ENCODE results near the gene PARVB.

DNA sequence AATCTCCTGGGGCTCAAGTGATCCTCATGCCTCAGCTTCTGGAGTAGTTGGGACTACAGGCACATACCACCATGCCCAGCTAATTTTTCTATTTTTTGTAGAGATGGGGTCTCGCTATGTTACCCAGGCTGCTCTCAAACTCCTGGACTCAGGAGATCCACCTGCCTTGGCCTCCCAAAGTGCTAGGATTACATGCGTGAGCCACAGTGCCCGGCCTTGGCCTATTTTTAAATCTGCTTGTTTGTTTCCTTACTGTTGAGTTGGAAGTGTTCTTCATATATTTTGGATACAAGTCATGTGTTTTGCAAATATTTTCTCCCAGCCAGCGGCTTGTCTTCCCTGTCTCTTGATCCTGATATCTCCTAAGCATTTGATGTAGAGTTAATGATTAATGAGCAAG lies 5.0 kb downstream of the PARVB start:
- TF ChIP-seq, protein P1, sequence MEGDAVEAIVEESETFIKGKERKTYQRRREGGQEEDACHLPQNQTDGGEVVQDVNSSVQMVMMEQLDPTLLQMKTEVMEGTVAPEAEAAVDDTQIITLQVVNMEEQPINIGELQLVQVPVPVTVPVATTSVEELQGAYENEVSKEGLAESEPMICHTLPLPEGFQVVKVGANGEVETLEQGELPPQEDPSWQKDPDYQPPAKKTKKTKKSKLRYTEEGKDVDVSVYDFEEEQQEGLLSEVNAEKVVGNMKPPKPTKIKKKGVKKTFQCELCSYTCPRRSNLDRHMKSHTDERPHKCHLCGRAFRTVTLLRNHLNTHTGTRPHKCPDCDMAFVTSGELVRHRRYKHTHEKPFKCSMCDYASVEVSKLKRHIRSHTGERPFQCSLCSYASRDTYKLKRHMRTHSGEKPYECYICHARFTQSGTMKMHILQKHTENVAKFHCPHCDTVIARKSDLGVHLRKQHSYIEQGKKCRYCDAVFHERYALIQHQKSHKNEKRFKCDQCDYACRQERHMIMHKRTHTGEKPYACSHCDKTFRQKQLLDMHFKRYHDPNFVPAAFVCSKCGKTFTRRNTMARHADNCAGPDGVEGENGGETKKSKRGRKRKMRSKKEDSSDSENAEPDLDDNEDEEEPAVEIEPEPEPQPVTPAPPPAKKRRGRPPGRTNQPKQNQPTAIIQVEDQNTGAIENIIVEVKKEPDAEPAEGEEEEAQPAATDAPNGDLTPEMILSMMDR (IDR thresholded peaks at IDR 0.05 in 2 of 3, conservative IDR thresholded peaks at IDR 0.05 in 1 of 3; ENCODE audit: insufficient read depth in 2 of 3, low read depth in 1 of 3, low read length in 3 of 3): no peak
- TF ChIP-seq, protein P2, sequence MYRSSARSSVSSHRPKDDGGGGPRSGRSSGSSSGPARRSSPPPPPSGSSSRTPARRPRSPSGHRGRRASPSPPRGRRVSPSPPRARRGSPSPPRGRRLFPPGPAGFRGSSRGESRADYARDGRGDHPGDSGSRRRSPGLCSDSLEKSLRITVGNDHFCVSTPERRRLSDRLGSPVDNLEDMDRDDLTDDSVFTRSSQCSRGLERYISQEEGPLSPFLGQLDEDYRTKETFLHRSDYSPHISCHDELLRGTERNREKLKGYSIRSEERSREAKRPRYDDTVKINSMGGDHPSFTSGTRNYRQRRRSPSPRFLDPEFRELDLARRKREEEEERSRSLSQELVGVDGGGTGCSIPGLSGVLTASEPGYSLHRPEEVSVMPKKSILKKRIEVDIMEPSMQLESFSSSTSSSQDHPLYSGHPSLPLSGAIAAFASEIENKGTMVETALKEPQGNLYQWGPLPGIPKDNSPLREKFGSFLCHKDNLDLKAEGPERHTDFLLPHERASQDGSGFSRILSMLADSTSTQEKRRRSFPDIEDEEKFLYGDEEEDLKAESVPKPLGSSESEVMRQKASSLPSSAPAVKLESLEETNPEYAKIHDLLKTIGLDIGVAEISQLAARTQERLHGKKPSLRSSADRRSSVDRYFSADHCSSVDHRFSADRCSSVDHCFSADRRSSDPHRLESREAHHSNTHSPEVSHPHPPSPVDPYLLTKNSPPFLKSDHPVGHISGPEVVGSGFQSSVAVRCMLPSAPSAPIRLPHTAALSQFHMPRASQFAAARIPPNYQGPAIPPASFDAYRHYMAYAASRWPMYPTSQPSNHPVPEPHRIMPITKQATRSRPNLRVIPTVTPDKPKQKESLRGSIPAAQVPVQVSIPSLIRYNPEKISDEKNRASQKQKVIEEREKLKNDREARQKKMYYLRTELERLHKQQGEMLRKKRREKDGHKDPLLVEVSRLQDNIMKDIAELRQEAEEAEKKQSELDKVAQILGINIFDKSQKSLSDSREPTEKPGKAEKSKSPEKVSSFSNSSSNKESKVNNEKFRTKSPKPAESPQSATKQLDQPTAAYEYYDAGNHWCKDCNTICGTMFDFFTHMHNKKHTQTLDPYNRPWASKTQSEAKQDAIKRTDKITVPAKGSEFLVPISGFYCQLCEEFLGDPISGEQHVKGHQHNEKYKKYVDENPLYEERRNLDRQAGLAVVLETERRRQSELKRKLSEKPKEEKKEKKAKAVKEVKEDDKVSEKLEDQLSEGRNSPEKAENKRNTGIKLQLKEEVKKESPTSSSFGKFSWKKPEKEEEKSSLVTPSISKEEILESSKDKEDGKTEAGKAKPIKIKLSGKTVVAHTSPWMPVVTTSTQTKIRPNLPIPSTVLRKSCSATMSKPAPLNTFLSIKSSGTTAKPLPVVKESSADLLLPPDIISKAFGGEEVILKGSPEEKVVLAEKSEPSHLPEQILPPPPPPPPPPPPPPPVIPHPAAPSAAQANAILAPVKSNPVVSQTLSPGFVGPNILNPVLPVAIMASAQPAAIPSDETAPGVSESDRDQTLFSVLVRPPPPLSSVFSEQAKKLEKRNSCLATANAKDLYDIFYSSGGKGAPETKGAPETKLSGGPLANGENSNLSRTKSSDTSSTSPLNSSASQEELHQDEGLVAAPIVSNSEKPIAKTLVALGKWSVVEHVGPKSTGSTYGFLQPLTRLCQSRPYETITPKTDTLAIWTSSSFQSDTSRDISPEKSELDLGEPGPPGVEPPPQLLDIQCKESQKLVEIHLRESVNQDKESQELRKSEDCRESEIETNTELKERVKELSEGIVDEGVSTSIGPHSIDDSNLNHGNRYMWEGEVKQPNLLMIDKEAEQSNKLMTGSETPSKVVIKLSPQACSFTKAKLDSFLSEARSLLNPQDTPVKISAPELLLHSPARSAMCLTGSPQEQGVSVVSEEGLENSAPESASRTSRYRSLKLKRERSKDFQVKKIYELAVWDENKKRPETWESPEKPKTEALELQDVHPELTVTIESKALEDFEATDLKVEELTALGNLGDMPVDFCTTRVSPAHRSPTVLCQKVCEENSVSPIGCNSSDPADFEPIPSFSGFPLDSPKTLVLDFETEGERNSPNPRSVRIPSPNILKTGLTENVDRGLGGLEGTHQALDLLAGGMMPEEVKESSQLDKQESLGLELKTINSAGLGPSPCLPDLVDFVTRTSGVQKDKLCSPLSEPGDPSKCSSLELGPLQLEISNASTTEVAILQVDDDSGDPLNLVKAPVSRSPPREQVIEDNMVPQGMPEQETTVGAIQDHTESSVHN (IDR thresholded peaks at IDR 0.05; ENCODE audit: borderline replicate concordance in 1 of 2, low read depth in 1 of 2): no peak
- TF ChIP-seq POLR2A (conservative IDR thresholded peaks at IDR 0.05): no peak
- no peak for TF ChIP-seq MIER1 (IDR thresholded peaks at IDR 0.05; ENCODE audit: low read depth)
- TF ChIP-seq, protein P3, sequence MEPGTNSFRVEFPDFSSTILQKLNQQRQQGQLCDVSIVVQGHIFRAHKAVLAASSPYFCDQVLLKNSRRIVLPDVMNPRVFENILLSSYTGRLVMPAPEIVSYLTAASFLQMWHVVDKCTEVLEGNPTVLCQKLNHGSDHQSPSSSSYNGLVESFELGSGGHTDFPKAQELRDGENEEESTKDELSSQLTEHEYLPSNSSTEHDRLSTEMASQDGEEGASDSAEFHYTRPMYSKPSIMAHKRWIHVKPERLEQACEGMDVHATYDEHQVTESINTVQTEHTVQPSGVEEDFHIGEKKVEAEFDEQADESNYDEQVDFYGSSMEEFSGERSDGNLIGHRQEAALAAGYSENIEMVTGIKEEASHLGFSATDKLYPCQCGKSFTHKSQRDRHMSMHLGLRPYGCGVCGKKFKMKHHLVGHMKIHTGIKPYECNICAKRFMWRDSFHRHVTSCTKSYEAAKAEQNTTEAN (CRISPR knock-in tag; IDR thresholded peaks at IDR 0.05): no peak
- no peak for TF ChIP-seq RAD21 (CRISPR knock-in tag; conservative IDR thresholded peaks at IDR 0.05 in 1 of 2, IDR thresholded peaks at IDR 0.05 in 1 of 2)
- no peak for TF ChIP-seq ZNF384 (IDR thresholded peaks at IDR 0.05; ENCODE audit: low read depth, low read length)
- TF ChIP-seq MCM5 (IDR thresholded peaks at IDR 0.05; ENCODE audit: low read depth): no peak
- no peak for TF ChIP-seq POLR2AphosphoS2 (IDR thresholded peaks at IDR 0.05; ENCODE audit: low read length)
- TF ChIP-seq CXXC5 (CRISPR knock-in tag; IDR thresholded peaks at IDR 0.05): no peak
- TF ChIP-seq, protein P4, sequence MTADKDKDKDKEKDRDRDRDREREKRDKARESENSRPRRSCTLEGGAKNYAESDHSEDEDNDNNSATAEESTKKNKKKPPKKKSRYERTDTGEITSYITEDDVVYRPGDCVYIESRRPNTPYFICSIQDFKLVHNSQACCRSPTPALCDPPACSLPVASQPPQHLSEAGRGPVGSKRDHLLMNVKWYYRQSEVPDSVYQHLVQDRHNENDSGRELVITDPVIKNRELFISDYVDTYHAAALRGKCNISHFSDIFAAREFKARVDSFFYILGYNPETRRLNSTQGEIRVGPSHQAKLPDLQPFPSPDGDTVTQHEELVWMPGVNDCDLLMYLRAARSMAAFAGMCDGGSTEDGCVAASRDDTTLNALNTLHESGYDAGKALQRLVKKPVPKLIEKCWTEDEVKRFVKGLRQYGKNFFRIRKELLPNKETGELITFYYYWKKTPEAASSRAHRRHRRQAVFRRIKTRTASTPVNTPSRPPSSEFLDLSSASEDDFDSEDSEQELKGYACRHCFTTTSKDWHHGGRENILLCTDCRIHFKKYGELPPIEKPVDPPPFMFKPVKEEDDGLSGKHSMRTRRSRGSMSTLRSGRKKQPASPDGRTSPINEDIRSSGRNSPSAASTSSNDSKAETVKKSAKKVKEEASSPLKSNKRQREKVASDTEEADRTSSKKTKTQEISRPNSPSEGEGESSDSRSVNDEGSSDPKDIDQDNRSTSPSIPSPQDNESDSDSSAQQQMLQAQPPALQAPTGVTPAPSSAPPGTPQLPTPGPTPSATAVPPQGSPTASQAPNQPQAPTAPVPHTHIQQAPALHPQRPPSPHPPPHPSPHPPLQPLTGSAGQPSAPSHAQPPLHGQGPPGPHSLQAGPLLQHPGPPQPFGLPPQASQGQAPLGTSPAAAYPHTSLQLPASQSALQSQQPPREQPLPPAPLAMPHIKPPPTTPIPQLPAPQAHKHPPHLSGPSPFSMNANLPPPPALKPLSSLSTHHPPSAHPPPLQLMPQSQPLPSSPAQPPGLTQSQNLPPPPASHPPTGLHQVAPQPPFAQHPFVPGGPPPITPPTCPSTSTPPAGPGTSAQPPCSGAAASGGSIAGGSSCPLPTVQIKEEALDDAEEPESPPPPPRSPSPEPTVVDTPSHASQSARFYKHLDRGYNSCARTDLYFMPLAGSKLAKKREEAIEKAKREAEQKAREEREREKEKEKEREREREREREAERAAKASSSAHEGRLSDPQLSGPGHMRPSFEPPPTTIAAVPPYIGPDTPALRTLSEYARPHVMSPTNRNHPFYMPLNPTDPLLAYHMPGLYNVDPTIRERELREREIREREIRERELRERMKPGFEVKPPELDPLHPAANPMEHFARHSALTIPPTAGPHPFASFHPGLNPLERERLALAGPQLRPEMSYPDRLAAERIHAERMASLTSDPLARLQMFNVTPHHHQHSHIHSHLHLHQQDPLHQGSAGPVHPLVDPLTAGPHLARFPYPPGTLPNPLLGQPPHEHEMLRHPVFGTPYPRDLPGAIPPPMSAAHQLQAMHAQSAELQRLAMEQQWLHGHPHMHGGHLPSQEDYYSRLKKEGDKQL (CRISPR knock-in tag; IDR thresholded peaks at IDR 0.05; ENCODE audit: borderline replicate concordance): no peak
- TF ChIP-seq ZNF431 (CRISPR knock-in tag; IDR thresholded peaks at IDR 0.05): no peak
- TF ChIP-seq EZH2 (IDR thresholded peaks at IDR 0.05; ENCODE audit: borderline replicate concordance, low read depth, low read length): no peak
